Activated CD4-positive, alpha-beta T cell treated with anti-CD3 and anti-CD28 coated beads, Interleukin-2, Interleukin-6, amounts not matched to agents 100 ng/mL and 50 ng/mL, durations not matched to agents 16 hours and 8 hours (primary cell): ENCODE data around the gene STAT3.
"Not testable (repeated sequence)": the region's sequence is repeated elsewhere in the genome, so short reads cannot be mapped to it uniquely, and the experiment has no call there.

Source experiments
- DNase-seq: peaks from one replicate; pipeline ENCODE4 v3.0.0-alpha.2; 2020

STAT3 gene

GRCh38 chr17:42312285-42313130 is 75.7 kb downstream of the STAT3 start:
- peak; percentile 85 for DNase-seq

- no peak for DNase-seq
These were observed 76.3 kb downstream of the STAT3 start for GRCh38 chr17:42312035-42312284.

- DNase-seq, result peak; percentile 39
These were observed 76.8 kb downstream of the STAT3 start for GRCh38 chr17:42311240-42312034.

DNA sequence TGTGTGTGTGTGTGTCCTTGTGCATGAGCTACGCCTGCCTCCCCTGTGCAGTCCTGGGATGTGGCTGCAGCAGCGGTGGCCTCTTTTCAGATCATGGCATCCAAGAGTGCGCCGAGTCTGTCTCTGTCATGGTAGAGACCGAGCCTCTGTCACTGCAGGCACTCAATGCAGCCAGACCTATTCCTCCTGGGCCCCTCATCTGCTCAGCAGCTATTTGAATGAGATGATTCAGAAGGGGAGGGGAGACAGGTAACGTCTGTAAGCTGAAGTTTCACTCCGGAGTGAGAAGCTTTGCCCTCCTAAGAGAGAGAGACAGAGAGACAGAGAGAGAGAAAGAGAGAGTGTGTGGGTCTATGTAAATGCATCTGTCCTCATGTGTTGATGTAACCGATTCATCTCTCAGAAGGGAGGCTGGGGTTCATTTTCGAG is 77.4 kb downstream of the STAT3 start:
- peak; percentile 50 for DNase-seq

GRCh38 chr17:42309986-42310786 is 78.1 kb downstream of the STAT3 start:
- DNase-seq, result no peak

GRCh38 chr17:42309142-42309541 is 79.1 kb downstream of the STAT3 start:
- no peak for DNase-seq

- DNase-seq, result no peak
These were observed 79.8 kb downstream of the STAT3 start for GRCh38 chr17:42308446-42308845.

- DNase-seq, result no peak
These were observed 80.8 kb downstream of the STAT3 start for GRCh38 chr17:42307362-42307927.

GRCh38 chr17:42306385-42306667 is 81.9 kb downstream of the STAT3 start:
- DNase-seq, result no peak

- DNase-seq, result no peak
These were observed 82.5 kb downstream of the STAT3 start for GRCh38 chr17:42305543-42306384.

DNA sequence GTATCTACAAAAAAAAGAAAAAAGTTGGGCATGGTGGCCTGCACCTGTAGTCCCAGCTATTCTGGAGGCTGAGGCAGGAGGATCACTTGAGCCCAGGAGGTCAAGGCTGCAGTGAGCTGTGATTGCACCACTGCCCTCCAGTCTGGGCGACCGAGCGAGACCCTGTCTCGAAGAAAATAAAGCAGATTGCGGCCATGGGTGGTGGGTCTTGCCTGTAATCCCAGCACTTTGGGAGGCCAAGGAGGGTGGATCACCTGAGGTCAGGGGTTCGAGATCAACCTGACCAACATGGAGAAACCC is 83.3 kb downstream of the STAT3 start:
- DNase-seq, result not testable (repeated sequence)

DNA sequence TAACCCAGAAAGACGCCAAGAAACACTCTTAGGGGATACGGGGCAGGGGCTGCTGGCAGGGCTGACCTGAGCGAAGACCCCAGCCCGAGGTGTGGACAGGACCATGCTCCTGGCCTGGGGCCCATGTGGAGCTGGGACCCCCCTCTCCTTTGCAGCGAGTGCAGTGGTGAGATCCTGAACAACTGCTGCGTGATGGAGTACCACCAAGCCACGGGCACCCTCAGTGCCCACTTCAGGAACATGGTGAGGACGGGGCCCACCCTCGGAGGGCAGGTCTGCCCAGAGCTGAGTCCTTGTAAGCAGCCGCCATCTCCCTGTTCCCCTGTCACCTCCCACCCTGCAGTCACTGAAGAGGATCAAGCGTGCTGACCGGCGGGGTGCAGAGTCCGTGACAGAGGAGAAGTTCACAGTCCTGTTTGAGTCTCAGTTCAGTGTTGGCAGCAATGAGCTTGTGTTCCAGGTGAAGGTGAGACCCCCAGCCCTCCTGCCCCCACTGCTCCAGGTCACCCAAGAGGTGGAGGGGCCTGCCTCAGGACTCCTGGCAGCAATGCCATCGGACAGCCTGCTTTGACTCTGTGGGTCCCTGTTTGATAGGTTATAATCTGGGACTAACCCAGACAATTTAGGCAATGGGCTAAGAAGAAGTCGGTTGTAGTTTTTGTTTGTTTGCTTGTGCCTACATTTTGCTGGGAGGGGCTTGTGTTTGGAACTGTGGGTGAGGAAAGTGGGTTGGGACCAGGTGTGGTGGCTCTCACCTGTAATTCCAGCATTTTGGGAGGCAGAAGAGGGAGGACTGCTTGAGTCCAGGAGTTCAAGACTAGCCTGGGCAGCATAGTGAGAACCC is 83.8 kb downstream of the STAT3 start:
- DNase-seq, result no peak

GRCh38 chr17:42303694-42304093 is 84.5 kb downstream of the STAT3 start:
- DNase-seq, result no peak

DNA sequence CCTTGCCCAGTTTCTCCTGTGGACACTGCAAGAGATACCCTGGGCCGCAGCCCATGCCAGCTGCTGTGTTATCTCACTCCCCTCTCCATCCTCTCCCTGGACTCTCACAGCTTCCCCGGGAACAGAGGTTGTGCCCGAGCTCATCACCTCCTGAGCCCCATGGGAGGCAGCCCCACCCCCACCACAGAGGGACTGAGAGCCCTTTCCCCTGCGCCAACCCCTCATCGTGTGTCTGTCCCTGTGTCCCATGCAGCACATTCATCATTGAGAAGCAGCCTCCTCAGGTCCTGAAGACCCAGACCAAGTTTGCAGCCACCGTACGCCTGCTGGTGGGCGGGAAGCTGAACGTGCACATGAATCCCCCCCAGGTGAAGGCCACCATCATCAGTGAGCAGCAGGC is 87.2 kb downstream of the STAT3 start:
- DNase-seq, result no peak

DNA sequence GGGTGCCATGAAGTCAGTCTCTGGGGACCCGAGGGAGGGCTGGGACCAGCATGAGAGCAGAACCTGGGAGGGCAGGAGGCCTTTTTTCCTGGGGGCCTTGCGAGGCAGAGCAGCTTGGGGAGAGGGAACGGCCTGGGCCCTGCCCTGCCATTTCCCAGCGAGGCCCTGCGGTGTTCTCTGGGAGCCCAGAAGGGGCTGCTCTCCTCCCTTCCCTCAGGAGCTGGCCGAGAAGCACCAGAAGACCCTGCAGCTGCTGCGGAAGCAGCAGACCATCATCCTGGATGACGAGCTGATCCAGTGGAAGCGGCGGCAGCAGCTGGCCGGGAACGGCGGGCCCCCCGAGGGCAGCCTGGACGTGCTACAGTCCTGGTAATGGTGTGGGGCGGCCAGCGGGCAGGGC is 88.3 kb downstream of the STAT3 start:
- not testable (repeated sequence) for DNase-seq

GRCh38 chr17:42299361-42299760 is 88.9 kb downstream of the STAT3 start:
- DNase-seq, result not testable (repeated sequence)

GRCh38 chr17:42297775-42298174 is 90.5 kb downstream of the STAT3 start:
- DNase-seq, result not testable (repeated sequence)

GRCh38 chr17:42296012-42296411 is 92.2 kb downstream of the STAT3 start:
- no peak for DNase-seq

GRCh38 chr17:42294469-42295398 is 93.5 kb downstream of the STAT3 start:
- DNase-seq, result no peak

- no peak for DNase-seq
These were observed 97.1 kb downstream of the STAT3 start for GRCh38 chr17:42291129-42291528.

DNA sequence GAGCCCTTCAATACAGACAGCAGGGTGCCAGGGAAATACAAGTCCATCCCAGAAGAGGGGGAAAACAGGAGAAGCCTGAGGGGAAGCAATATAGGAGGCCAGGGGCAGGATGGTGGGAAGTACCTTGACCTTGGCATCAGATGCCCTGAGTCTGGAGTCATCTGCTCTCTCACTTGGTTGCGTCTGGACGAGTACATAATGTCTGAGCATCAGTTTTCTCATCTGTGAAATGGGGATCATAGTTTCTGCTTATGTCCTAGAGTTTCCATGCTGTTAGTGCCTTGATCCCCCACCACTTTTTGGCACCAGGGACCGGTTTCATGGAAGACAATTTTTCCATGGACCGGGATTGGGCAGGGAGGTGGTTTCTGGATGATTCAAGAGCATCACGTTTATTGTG is 97.7 kb downstream of the STAT3 start:
- DNase-seq, result no peak
